Measurements from ENCODE around the gene RUNX3.

- TF ChIP-seq, protein P1, sequence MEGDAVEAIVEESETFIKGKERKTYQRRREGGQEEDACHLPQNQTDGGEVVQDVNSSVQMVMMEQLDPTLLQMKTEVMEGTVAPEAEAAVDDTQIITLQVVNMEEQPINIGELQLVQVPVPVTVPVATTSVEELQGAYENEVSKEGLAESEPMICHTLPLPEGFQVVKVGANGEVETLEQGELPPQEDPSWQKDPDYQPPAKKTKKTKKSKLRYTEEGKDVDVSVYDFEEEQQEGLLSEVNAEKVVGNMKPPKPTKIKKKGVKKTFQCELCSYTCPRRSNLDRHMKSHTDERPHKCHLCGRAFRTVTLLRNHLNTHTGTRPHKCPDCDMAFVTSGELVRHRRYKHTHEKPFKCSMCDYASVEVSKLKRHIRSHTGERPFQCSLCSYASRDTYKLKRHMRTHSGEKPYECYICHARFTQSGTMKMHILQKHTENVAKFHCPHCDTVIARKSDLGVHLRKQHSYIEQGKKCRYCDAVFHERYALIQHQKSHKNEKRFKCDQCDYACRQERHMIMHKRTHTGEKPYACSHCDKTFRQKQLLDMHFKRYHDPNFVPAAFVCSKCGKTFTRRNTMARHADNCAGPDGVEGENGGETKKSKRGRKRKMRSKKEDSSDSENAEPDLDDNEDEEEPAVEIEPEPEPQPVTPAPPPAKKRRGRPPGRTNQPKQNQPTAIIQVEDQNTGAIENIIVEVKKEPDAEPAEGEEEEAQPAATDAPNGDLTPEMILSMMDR (conservative IDR thresholded peaks at IDR 0.05; ENCODE audit: low read depth, low read length): no peak
- TF ChIP-seq EZH2 (IDR thresholded peaks at IDR 0.05; ENCODE audit: low read length, unreplicated experiment) (no peak), EZH2phosphoT487 (IDR thresholded peaks at IDR 0.05; ENCODE audit: borderline replicate concordance, low read length) (no peak)
Observed at GRCh38 chr1:24970926-24971875, 41.1 kb upstream of the RUNX3 start.
